ENCODE data around the gene CASP12. TPM values are rescaled to one million over a fixed set of nuclear protein-coding genes. Genes with fewer than 3 reads are reported as not detected.

The CASP12 gene
- total and polyA plus RNA-seq, 9 of the 15 experiments (the other 6 are each of a cell fraction or from before 2014, with no cell fraction given): not detected

- no peak for TF ChIP-seq PHF20 (IDR thresholded peaks at IDR 0.05; ENCODE audit: partially characterized antibody)
These were observed 27.6 kb upstream of the CASP12 start (continued) for GRCh38 chr11:104925850-104926249.

- FAIRE-seq: no peak
- Histone ChIP-seq H3K9me3 (replicated peaks; ENCODE audit: control insufficient read depth, insufficient read depth, low read depth, low read length) (no peaks in the 10 kb centered on the region), H3K4me1 (replicated peaks in 1 of 2; ENCODE audit: control insufficient read depth in 2 of 2, insufficient read depth in 2 of 2, low read length in 2 of 2) (no peaks in the 10 kb centered on the region), H3K4me3 (no peak overlapping the region), H3K9ac (ENCODE audit: insufficient read depth in 1 of 2, low read depth in 2 of 2, low read length in 2 of 2) (no peak overlapping the region), H3K36me3 (ENCODE audit: control insufficient read depth, insufficient read depth, low read length) (no peaks in the 10 kb centered on the region), H3K27me3 (ENCODE audit: control insufficient read depth in 2 of 2, insufficient read depth in 2 of 2, low read length in 2 of 2) (no peaks in the 10 kb centered on the region), H4K20me1 (replicated peaks; ENCODE audit: control insufficient read depth, insufficient read depth, low read length) (no peaks in the 10 kb centered on the region), H3K27ac (ENCODE audit: extremely low read depth, low read depth, low read length) (no peak overlapping the region), H3K4me2 (ENCODE audit: insufficient read depth, low read length) (no peak overlapping the region), H3K9me1 (ENCODE audit: control insufficient read depth, insufficient read depth, low read length) (no peaks in the 10 kb centered on the region), H3K79me2 (ENCODE audit: control insufficient read depth, insufficient read depth, low read length) (no peaks in the 10 kb centered on the region), H2AFZ (ENCODE audit: low read depth, low read length) (no peak overlapping the region)
- in situ Hi-C loops (cut with MboI) (no loop called here), intact Hi-C loops (cut with micrococcal nuclease) (no loop called here)
- POLR2A ChIA-PET: no interaction called here
- no peak for DNase-seq (ENCODE audit: extremely low read depth in 1 of 4, low spot score in 3 of 4)
- TF ChIP-seq ZNF263 (CRISPR knock-in tag; IDR thresholded peaks at IDR 0.05; ENCODE audit: borderline replicate concordance): no peak
- no peak for TF ChIP-seq HNRNPK (IDR thresholded peaks at IDR 0.05; ENCODE audit: low read depth, low read length, poor library complexity, severe bottlenecking)
- TF ChIP-seq ELF2 (CRISPR knock-in tag; IDR thresholded peaks at IDR 0.05): no peak
- no peak for TF ChIP-seq CBX5 (IDR thresholded peaks at IDR 0.05; ENCODE audit: borderline replicate concordance, low read depth)
- TF ChIP-seq ZNF444 (CRISPR knock-in tag; IDR thresholded peaks at IDR 0.05): no peak
- TF ChIP-seq SMAD1 (IDR thresholded peaks at IDR 0.05; ENCODE audit: low read depth, low read length, partially characterized antibody): no peak
- ATAC-seq: no peak
- CTCF ChIA-PET (ENCODE audit: low intra/inter-chr PET ratio): no interaction called here
- WGBS (ENCODE audit: insufficient coverage, low coverage, missing lambda C conversion rate): under 1% methylated on average over 6 of the region's 6 CpGs
- BruUV-seq (replicated peaks): no TSS peak
These were observed 20.0 kb upstream of the CASP12 start for GRCh38 chr11:104918113-104918824.
